ENCODE measurements around the gene ENTPD6.

DNA sequence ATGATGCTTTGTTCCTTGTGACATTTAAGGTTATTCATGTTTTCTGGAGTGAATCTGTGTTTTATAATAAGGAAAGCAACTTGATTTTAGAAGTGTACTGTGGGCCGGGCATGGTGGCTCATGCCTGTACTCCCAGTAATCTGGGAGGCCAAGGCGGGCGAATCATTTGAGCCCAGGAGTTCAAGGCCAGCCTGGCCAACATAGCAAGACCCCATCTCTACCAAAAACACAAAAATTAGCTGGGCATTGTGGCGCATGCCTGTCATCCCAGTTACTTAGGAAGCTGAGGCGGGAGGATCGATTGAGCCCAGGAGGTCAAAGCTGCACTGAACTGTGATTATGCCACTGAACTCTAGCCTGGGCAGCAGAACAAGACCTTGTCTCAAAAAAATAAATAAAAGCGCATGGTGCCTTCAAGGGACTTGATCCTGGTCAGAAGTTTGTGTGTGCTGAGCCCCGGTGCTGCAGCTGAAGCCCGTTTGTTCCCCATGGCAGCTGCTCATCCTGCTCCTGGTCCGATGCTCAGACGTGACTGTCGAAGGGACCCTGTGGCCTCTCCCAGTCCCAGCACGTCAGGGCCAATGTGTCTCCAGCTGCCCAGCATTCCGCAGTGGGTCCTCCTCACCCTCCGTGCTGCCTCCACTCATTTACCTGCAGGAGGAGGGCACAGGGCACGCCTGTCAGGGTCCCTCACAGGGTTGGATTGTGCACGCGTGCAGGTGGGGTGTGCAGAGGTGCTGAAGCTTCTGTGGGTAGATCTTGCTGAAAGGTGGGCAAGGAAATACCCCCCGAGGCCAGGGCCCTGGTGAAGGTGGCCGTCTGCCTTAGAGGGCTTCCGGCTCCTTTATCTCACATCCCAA, 18.3 kb downstream of the ENTPD6 start:
- TF ChIP-seq EZH2 (IDR thresholded peaks at IDR 0.05; ENCODE audit: borderline replicate concordance, insufficient read depth, low read depth, low read length, poor library complexity, severe bottlenecking): no peak
- TF ChIP-seq, protein P1, sequence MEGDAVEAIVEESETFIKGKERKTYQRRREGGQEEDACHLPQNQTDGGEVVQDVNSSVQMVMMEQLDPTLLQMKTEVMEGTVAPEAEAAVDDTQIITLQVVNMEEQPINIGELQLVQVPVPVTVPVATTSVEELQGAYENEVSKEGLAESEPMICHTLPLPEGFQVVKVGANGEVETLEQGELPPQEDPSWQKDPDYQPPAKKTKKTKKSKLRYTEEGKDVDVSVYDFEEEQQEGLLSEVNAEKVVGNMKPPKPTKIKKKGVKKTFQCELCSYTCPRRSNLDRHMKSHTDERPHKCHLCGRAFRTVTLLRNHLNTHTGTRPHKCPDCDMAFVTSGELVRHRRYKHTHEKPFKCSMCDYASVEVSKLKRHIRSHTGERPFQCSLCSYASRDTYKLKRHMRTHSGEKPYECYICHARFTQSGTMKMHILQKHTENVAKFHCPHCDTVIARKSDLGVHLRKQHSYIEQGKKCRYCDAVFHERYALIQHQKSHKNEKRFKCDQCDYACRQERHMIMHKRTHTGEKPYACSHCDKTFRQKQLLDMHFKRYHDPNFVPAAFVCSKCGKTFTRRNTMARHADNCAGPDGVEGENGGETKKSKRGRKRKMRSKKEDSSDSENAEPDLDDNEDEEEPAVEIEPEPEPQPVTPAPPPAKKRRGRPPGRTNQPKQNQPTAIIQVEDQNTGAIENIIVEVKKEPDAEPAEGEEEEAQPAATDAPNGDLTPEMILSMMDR (IDR thresholded peaks at IDR 0.05): no peak

Data from B cell (primary cell).